ENCODE results near the gene PNMT. TPM values are rescaled to one million over a fixed set of nuclear protein-coding genes. Genes with fewer than 3 reads are reported as not detected.

Gene PNMT
- total RNA-seq, 4 donors from 2014 or later: 1.1 to 3.3 (median 1.2) TPM; not detected in 1

DNA sequence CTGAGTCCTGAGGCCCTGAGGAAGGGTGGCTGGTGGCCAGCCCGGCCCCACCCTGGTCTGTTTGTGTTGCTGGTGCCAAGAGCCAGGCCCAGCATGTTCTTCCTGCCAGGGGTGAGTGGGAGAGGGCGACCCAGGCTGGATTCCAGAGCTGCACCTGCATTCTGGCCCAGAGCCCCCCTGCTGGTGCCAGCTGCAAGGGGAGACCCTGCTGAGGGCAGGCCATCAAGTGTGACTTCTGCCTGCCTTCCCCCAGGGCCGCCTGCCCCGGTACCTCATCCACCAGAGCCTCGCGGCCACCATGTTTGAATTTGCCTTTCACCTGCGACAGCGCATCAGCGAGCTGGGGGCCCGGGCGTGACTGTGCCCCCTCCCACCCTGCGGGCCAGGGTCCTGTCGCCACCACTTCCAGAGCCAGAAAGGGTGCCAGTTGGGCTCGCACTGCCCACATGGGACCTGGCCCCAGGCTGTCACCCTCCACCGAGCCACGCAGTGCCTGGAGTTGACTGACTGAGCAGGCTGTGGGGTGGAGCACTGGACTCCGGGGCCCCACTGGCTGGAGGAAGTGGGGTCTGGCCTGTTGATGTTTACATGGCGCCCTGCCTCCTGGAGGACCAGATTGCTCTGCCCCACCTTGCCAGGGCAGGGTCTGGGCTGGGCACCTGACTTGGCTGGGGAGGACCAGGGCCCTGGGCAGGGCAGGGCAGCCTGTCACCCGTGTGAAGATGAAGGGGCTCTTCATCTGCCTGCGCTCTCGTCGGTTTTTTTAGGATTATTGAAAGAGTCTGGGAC, 5.5 kb upstream of the PNMT start:
- Histone ChIP-seq H3K4me1 (peaks cover 21 to 59% of the 10 kb centered on the region in 2 donors), H3K27me3 (no peaks in the 10 kb centered on the region), H3K27ac (peak overlapping the region; percentile 18 to 58 (median 47)), H3K4me3 (replicated peaks in 1 of 3) (no peak overlapping the region), H3K9me3 (no peaks in the 10 kb centered on the region), H3K36me3 (peaks cover 17 to 18% of the 10 kb centered on the region in 2 donors)
- 77 to 82% methylated on average over 12 to 16 of the region's 22 CpGs for WGBS, 2 donors
- intact Hi-C loops (cut with DNase I): no loop called here
- TF ChIP-seq POLR2A (IDR thresholded peaks at IDR 0.05): no peak
- TF ChIP-seq, protein P1, sequence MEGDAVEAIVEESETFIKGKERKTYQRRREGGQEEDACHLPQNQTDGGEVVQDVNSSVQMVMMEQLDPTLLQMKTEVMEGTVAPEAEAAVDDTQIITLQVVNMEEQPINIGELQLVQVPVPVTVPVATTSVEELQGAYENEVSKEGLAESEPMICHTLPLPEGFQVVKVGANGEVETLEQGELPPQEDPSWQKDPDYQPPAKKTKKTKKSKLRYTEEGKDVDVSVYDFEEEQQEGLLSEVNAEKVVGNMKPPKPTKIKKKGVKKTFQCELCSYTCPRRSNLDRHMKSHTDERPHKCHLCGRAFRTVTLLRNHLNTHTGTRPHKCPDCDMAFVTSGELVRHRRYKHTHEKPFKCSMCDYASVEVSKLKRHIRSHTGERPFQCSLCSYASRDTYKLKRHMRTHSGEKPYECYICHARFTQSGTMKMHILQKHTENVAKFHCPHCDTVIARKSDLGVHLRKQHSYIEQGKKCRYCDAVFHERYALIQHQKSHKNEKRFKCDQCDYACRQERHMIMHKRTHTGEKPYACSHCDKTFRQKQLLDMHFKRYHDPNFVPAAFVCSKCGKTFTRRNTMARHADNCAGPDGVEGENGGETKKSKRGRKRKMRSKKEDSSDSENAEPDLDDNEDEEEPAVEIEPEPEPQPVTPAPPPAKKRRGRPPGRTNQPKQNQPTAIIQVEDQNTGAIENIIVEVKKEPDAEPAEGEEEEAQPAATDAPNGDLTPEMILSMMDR (IDR thresholded peaks at IDR 0.05): no peak
- peak; percentile 67 to 79 for DNase-seq

DNA sequence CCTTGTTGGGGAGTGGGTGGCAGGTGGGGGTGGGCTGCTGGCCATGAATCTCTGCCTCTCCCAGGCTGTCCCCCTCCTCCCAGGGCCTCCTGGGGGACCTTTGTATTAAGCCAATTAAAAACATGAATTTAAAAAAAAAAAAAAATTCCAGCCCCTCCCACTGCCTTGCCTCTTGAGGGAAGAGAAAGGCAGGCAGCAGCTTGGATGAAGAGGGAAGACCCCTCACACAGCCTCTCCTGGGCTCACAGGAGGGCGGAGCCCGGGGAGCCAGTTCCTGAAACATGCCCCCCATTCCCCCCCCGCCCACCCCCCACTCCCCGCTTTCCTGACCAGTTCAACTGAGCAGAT, 4.9 kb upstream of the PNMT start:
- TF ChIP-seq, protein P1 (IDR thresholded peaks at IDR 0.05): no peak
- no peak for TF ChIP-seq POLR2A (IDR thresholded peaks at IDR 0.05)
- Histone ChIP-seq H3K4me1 (peaks cover 27 to 65% of the 10 kb centered on the region in 2 donors), H3K27ac (peak overlapping the region; percentile 1 to 58 (median 47)), H3K36me3 (peaks cover 17 to 18% of the 10 kb centered on the region in 2 donors), H3K4me3 (replicated peaks in 1 of 3) (no peak overlapping the region), H3K27me3 (no peaks in the 10 kb centered on the region), H3K9me3 (no peaks in the 10 kb centered on the region)
- 46 to 59% methylated on average over 3 of the region's 4 CpGs for WGBS, 2 donors
- intact Hi-C loops (cut with DNase I): no loop called here
- no peak for DNase-seq

DNA sequence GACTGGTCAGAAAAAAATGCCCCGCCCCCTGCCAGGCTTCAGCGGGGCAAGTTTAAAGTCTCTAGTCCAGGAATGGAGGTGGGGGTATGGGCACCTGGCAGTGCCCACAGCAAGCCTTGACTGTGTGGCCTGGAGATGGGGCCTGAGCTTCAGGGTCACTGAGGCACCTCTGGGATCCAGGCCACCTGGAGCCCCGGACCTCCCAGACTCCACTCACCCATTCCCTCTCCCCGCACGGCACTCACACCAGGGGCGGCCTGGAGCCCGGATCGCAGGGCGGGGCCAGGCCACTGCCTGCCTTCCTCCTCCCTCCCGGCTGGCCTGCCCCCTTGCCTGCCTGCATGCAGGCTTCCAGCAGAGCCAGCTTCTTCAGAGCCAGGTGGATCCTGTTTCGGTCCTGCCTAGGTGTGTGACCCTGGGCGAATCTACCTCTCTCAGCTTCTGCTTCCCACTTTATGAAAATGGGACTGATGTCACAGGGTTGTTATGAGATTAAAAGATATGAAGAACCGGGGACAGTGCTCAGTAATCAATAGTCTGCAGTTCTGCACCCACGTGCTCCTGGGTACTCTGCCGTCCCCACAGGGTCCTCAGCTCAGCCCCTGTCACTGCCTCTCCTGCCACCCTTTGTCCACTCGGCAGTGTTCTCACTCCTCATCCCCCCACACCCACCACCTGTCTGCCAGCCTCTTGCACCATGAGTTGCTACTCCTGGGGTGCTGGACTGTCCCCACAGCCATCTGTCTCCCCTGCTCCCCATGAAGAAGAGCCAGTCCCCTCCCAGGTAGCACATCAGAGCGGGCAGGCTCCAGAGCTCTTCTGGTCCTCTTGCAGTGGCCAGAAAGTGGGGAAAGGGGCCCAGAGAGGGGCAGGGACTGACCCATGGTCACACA, 4.3 kb upstream of the PNMT start:
- H3K9me3 ChIP-seq: no peaks in the 10 kb centered on the region
- intact Hi-C loops (cut with DNase I): loop anchor here (2.0 kb wide), 1 partner anchor 41 kb away; no protein-coding TSS in a partner anchor
- no peak overlapping the region for H3K4me3 ChIP-seq (replicated peaks in 1 of 3)
- TF ChIP-seq POLR2A (IDR thresholded peaks at IDR 0.05): no peak
- TF ChIP-seq, protein P1 (IDR thresholded peaks at IDR 0.05): no peak
- H3K4me1 ChIP-seq: peaks cover 32 to 71% of the 10 kb centered on the region in 2 donors
- no peaks in the 10 kb centered on the region for H3K27me3 ChIP-seq
- peak overlapping the region in 2 of 3 donors; percentile 47 to 58 for H3K27ac ChIP-seq
- H3K36me3 ChIP-seq: peaks cover 17% of the 10 kb centered on the region in 2 donors
- 68 to 79% methylated on average over 11 to 15 of the region's 17 CpGs for WGBS, 2 donors
- DNase-seq: no peak

DNA sequence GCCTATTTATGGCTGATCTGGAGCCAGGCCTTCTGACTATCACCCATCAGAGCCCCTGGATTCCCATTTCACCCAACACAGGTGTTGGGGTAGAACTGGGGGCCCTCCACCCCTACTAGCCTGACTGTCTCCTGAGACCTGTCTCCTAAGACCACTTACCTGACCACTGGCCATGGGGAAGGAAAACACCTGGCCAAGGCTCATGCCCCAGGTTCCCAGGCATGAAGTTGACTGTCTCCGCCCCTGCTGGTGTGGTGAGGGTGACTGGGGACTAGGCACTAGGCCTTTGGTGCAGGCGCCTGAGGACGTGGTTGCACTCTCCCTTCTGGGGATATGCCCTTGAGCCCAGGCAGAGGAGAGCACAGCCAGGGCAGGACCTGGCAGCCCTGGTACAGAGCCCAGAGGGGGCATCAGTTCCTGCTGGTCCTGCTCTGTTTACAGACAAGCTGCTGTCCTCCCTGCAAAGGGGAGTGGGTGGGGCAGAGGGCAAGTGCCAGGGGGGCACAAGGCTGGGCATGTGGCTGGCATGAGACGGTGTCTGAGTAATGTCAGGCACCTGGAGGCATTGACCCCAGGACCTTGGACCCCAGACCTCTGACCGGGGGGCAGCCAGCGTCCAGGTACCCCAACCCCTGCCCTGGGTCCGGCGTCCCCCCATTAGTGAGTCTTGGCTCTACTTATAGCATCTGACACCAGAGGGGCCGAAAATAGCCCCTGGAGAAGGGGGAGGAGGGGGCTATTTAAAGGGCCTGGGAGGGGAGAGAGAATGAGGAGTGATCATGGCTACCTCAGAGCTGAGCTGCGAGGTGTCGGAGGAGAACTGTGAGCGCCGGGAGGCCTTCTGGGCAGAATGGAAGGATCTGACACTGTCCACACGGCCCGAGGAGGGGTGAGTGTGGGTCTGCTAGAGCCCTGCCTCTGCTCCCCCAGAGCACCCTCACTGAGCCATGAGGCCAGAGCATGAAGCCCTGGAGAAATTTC, 3.4 kb upstream of the PNMT start, which contains the start of gene TCAP:
Gene TCAP, plus strand, starts transcription at position 769 of the 981 bp plus-strand sequence. Its CDS starts 11 bp downstream, at position 780.
- WGBS, 2 donors: 61 to 63% methylated on average over 11 to 15 of the region's 15 CpGs
- TF ChIP-seq POLR2A (IDR thresholded peaks at IDR 0.05): no peak
- TF ChIP-seq, protein P1 (IDR thresholded peaks at IDR 0.05): no peak
- H3K27ac ChIP-seq: peak within 1 kb of the TSS in 1 of 3 donors; percentile 17
- no peak for DNase-seq
- no peak within 1 kb of the TSS for H3K4me3 ChIP-seq (replicated peaks in 1 of 3)
- peaks cover 32 to 71% of the 10 kb centered on the region in 2 donors for H3K4me1 ChIP-seq
- no peaks in the 10 kb centered on the region for H3K27me3 ChIP-seq
- H3K36me3 ChIP-seq: peaks cover 12 to 13% of the 10 kb centered on the region in 2 donors
- no peaks in the 10 kb centered on the region for H3K9me3 ChIP-seq
- intact Hi-C loops (cut with DNase I): loop anchor here (2.0 kb wide), 1 partner anchor 42 kb away; no protein-coding TSS in a partner anchor

All from thyroid gland (tissue), 4 donors.